Measurements from ENCODE around the gene RFX8.

DNA sequence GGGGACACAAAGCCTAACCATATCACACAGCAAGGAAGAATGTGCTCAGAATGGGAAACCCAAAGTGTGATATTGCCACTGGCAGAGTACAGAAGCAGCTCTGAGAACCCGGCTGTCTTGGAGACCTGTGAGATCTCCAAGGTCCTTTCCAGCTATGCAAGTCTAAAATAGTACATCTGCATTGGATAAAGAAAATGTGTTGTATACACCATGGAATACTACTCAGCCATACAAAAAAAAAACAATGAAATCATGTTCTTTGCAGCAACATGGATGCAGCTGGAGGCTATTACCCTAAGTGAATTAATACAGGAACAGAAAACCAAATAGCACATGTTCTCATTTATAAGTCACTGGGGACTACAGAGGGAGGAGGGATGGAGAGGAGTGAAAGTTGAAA lies 36.5 kb upstream of the RFX8 start:
- TF ChIP-seq, protein P1, sequence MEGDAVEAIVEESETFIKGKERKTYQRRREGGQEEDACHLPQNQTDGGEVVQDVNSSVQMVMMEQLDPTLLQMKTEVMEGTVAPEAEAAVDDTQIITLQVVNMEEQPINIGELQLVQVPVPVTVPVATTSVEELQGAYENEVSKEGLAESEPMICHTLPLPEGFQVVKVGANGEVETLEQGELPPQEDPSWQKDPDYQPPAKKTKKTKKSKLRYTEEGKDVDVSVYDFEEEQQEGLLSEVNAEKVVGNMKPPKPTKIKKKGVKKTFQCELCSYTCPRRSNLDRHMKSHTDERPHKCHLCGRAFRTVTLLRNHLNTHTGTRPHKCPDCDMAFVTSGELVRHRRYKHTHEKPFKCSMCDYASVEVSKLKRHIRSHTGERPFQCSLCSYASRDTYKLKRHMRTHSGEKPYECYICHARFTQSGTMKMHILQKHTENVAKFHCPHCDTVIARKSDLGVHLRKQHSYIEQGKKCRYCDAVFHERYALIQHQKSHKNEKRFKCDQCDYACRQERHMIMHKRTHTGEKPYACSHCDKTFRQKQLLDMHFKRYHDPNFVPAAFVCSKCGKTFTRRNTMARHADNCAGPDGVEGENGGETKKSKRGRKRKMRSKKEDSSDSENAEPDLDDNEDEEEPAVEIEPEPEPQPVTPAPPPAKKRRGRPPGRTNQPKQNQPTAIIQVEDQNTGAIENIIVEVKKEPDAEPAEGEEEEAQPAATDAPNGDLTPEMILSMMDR (IDR thresholded peaks at IDR 0.05): no peak
- no peak for TF ChIP-seq POLR2A (IDR thresholded peaks at IDR 0.05)
- TF ChIP-seq EP300 (IDR thresholded peaks at IDR 0.05): no peak

Data from stomach (tissue), 4 donors.